ENCODE data around the gene LGALS3. TPM values are rescaled to one million over a fixed set of nuclear protein-coding genes. Genes with fewer than 3 reads are reported as not detected.

The LGALS3 gene
- total and polyA plus RNA-seq, 2 experiments from 2014 or later = 33.2 to 60.3 TPM

DNA sequence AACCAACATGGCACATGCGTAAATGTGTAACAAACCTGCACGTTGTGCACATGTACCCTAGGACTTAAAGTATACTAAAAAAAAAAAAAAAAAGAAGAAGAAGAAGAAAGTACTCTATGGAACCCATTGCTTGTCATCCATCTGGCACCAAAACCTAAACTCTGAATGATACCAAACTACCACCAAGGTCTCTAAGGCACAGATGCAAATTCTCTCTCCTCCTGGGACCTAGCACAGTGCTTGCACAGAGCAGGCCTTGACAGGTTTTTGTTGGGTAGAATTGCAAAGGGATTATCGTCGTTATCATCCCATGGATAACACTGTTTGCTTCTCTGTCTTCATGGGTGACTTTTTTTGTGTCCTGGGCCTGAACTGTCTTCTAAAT is 13.2 kb upstream of the LGALS3 start:
- H3K36me3 ChIP-seq = no peaks in the 10 kb centered on the region
- H3K9me3 ChIP-seq (ENCODE audit: low read depth) = no peaks in the 10 kb centered on the region
- no peaks in the 10 kb centered on the region for H3K4me1 ChIP-seq (ENCODE audit: low read depth)
- H3K27ac ChIP-seq = no peak overlapping the region
- DNase-seq (ENCODE audit: low read depth in 1 of 2, low spot score in 1 of 2) = no peak
- TF ChIP-seq, protein P1, sequence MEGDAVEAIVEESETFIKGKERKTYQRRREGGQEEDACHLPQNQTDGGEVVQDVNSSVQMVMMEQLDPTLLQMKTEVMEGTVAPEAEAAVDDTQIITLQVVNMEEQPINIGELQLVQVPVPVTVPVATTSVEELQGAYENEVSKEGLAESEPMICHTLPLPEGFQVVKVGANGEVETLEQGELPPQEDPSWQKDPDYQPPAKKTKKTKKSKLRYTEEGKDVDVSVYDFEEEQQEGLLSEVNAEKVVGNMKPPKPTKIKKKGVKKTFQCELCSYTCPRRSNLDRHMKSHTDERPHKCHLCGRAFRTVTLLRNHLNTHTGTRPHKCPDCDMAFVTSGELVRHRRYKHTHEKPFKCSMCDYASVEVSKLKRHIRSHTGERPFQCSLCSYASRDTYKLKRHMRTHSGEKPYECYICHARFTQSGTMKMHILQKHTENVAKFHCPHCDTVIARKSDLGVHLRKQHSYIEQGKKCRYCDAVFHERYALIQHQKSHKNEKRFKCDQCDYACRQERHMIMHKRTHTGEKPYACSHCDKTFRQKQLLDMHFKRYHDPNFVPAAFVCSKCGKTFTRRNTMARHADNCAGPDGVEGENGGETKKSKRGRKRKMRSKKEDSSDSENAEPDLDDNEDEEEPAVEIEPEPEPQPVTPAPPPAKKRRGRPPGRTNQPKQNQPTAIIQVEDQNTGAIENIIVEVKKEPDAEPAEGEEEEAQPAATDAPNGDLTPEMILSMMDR (IDR thresholded peaks at IDR 0.05; ENCODE audit: low read depth, low read length) = no peak
- H3K27me3 ChIP-seq = no peaks in the 10 kb centered on the region
- H3K4me3 ChIP-seq = no peak overlapping the region

DNA sequence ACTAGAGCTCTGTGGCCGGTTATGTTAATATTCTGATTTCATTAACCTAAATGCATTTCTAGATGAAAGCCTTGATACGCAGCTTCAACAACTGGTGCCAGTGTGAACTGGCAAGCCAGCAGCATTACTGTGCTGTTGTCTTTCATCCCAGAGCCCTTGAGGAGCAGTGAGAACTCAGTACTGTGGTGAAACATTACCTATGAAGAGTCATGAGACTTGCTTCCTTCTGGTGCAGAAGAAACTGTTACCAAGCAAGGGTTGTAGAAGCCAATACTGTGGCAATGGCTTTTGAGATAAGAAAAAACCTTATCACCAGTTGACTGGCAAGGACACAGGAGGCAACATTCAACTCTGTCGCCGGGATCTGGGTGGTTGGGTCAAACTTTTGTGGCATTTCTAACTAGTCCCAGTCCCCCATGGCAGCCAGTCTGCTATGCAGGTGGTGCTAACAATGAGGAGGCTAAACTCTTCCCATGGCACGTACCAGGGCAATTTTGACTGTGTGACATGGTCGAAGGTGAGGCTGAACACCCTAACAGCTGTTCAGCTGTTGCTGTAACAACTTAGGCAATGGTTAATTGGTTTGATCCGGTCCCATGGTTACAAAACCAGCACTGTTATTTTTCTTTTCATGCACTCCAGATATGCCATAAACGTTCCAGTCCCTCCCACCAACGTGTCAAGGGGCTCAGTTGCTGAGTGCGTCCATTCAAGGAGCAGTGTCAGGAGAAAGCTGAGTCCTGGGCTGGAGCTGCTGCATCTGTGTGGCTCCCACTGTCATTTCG is 12.6 kb upstream of the LGALS3 start:
- Histone ChIP-seq H3K9me3 (ENCODE audit: low read depth) (no peaks in the 10 kb centered on the region), H3K4me3 (no peak overlapping the region), H3K27ac (no peak overlapping the region), H3K4me1 (ENCODE audit: low read depth) (no peaks in the 10 kb centered on the region), H3K36me3 (no peaks in the 10 kb centered on the region), H3K27me3 (no peaks in the 10 kb centered on the region)
- DNase-seq (ENCODE audit: low read depth in 1 of 2, low spot score in 1 of 2) = no peak
- TF ChIP-seq, protein P1 (IDR thresholded peaks at IDR 0.05; ENCODE audit: low read depth, low read length) = no peak

DNA sequence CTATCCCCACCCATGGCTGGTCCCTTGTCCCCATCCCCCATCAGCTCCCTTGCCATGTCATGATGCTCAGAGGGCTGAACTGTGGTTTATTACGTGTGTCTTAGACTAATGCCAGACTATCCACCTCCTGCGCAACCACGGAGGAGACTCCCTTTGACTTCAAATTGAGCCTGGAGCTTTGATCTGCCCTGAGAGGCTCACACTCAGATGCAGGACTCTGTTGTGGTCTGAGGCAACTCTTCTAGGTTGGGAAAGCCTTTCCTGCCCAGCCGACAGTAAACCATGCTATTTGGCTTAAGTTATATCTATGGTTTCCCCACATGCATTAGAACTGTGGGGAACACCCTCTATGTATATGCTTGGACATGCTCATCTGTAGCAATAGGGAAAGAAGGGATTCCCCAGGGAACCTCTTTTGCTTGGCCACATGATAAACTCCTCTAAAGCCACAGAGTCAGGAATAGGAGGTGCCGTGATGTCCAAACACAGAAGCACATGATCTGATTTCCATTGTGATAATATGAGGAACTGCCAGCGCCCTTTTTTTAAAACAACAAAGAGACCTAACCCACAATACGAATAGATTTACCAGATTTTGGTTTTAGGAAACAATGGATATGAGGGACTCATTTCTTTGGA is 11.1 kb upstream of the LGALS3 start:
- H3K36me3 ChIP-seq = no peaks in the 10 kb centered on the region
- DNase-seq (ENCODE audit: low read depth in 1 of 2, low spot score in 1 of 2) = peak in 1 of 2 donors; percentile 80
- peaks cover 11% of the 10 kb centered on the region for H3K4me1 ChIP-seq (ENCODE audit: low read depth)
- no peak overlapping the region for H3K27ac ChIP-seq
- TF ChIP-seq, protein P1 (IDR thresholded peaks at IDR 0.05; ENCODE audit: low read depth, low read length) = no peak
- no peaks in the 10 kb centered on the region for H3K9me3 ChIP-seq (ENCODE audit: low read depth)
- no peak overlapping the region for H3K4me3 ChIP-seq
- no peaks in the 10 kb centered on the region for H3K27me3 ChIP-seq

DNA sequence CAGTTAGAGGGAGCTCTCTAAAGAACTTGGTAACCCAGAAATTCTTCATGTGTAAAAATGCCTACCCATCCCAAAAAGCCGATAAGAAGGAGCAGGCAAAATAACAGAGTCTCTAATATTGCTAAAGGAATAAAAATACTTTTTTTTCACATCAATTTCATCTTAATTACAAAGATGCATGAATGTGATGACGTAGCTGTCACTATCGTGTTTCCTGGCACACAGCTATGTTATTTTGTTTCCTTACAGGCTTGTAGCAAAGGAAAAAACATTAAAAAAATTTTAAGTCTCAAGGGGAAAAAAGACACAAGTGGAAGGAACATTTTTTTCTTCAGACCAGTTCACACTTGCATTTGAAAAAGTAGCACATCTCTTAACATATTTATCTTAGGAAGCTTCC is 10.3 kb upstream of the LGALS3 start:
- TF ChIP-seq, protein P1 (IDR thresholded peaks at IDR 0.05; ENCODE audit: low read depth, low read length) = no peak
- H3K4me1 ChIP-seq (ENCODE audit: low read depth) = peaks cover 19% of the 10 kb centered on the region
- H3K27ac ChIP-seq = no peak overlapping the region
- H3K9me3 ChIP-seq (ENCODE audit: low read depth) = no peaks in the 10 kb centered on the region
- DNase-seq (ENCODE audit: low read depth in 1 of 2, low spot score in 1 of 2) = no peak
- H3K36me3 ChIP-seq = no peaks in the 10 kb centered on the region
- no peak overlapping the region for H3K4me3 ChIP-seq
- no peaks in the 10 kb centered on the region for H3K27me3 ChIP-seq

DNA sequence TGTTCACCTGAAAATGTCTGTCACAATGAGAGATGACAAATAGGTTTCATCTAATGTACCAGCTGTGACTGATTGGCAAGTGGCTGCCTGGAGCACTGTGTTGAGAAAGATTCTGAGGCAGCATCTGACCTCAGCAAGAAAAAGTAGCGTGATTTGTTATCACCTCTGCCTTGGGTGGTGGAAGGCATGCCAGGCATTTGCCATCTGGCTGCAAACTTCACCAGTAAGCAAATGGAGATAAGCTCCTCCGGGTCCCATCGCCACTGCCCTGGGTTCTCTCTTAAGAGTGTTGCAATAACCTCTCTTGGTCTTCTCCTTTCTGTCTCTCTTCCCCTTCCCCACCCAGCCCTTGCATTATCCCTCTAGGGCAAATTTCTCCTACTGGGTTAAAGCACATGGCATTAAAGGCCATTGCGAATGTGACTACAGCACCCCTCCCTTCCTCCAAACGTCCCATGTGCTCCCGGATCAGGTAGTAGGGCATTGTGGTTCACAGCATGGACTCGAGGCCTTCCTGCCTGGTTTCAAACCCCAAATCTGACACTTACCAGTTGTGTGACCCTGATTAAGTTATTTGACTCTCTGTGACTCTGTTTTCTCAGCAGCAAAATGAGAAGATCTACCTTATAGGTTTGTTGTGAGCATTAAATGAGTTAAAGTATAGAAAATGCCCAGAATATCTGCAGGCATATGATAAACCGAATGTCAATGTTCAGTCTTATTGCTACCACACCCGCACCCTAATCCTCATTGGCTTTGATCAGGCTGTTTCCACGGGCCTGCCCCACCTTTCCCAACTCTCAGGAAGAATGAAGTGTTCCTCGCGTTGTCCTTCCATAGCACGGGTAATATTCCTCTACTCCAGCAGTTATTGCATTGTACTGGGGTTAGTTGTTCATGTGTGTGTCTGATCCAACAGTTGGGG is 8.2 kb upstream of the LGALS3 start:
- no peaks in the 10 kb centered on the region for H3K27me3 ChIP-seq
- TF ChIP-seq, protein P1 (IDR thresholded peaks at IDR 0.05; ENCODE audit: low read depth, low read length) = no peak
- H3K9me3 ChIP-seq (ENCODE audit: low read depth) = no peaks in the 10 kb centered on the region
- no peak overlapping the region for H3K4me3 ChIP-seq
- peak in 1 of 2 donors; percentile 37 for DNase-seq (ENCODE audit: low read depth in 1 of 2, low spot score in 1 of 2)
- H3K4me1 ChIP-seq (ENCODE audit: low read depth) = peaks cover 23% of the 10 kb centered on the region
- H3K27ac ChIP-seq = no peak overlapping the region
- no peaks in the 10 kb centered on the region for H3K36me3 ChIP-seq
